ENCODE results near the gene MRC2.
A peak's percentile ranks its signal among the peaks of the same experiment; 100 is the strongest.

MRC2 gene

DNA sequence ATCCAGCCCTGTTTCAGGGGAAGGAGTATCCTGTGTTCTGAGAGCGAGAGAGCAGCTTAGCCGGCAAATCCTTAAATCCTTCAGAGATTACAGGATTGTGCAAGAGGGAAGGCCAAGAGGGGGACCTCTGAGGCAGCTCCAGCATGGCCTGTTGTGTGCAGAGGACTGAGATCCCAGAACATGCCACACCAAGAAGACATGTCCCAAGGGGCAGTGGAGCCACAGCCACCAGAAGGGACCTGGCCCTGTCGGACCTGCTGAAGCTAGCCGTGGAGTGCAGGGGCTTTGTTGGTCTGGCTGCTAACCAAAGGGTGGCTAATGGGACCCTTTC lies 1.6 kb upstream of the MRC2 start:
- TF ChIP-seq EGR1 (IDR thresholded peaks at IDR 0.05) = no peak
- no peak for TF ChIP-seq TCF12 (IDR thresholded peaks at IDR 0.05; ENCODE audit: low read depth)
- TF ChIP-seq TEAD4 (IDR thresholded peaks at IDR 0.05) = no peak
- TF ChIP-seq, protein P1, sequence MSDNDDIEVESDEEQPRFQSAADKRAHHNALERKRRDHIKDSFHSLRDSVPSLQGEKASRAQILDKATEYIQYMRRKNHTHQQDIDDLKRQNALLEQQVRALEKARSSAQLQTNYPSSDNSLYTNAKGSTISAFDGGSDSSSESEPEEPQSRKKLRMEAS (IDR thresholded peaks at IDR 0.05) = no peak
- TF ChIP-seq NFIC (IDR thresholded peaks at IDR 0.05) = no peak
- TF ChIP-seq, protein P2, sequence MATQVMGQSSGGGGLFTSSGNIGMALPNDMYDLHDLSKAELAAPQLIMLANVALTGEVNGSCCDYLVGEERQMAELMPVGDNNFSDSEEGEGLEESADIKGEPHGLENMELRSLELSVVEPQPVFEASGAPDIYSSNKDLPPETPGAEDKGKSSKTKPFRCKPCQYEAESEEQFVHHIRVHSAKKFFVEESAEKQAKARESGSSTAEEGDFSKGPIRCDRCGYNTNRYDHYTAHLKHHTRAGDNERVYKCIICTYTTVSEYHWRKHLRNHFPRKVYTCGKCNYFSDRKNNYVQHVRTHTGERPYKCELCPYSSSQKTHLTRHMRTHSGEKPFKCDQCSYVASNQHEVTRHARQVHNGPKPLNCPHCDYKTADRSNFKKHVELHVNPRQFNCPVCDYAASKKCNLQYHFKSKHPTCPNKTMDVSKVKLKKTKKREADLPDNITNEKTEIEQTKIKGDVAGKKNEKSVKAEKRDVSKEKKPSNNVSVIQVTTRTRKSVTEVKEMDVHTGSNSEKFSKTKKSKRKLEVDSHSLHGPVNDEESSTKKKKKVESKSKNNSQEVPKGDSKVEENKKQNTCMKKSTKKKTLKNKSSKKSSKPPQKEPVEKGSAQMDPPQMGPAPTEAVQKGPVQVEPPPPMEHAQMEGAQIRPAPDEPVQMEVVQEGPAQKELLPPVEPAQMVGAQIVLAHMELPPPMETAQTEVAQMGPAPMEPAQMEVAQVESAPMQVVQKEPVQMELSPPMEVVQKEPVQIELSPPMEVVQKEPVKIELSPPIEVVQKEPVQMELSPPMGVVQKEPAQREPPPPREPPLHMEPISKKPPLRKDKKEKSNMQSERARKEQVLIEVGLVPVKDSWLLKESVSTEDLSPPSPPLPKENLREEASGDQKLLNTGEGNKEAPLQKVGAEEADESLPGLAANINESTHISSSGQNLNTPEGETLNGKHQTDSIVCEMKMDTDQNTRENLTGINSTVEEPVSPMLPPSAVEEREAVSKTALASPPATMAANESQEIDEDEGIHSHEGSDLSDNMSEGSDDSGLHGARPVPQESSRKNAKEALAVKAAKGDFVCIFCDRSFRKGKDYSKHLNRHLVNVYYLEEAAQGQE (IDR thresholded peaks at IDR 0.05; ENCODE audit: low read depth) = no peak
- TF ChIP-seq FOXM1 (IDR thresholded peaks at IDR 0.05; ENCODE audit: borderline replicate concordance, low read depth) = no peak
- no peak for TF ChIP-seq CEBPB (IDR thresholded peaks at IDR 0.05)

DNA sequence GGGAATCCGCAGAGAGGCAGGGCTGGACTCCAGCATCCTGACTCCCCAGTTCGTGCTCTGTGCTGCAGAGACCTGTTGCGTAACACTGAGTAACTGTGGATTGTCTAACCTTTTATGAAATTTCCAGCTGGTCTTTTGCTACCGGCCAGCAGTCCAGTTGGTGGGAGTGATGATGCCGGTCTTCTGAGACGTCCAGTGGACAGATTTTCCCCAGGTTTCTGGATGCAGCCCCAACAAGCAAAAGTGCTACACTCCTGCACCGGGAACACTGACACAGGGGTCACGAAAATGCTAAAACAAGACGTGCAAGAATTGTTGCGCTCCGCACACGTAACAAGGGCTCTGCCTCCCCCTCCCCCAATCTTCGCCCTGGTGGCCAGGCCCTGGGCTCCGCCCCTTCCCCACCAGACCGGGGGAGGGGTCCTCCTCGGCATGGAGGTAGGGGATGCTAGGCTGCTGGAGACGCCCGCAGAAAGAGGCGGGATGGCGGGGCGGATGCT lies 701 bp upstream of the MRC2 start:
- TF ChIP-seq NFIC (IDR thresholded peaks at IDR 0.05) (no peak), ZBTB7A (IDR thresholded peaks at IDR 0.05; ENCODE audit: low read depth) (peak; percentile 42; the same call in 1 of the 2 replicates), TEAD4 (IDR thresholded peaks at IDR 0.05) (no peak), CREB1 (IDR thresholded peaks at IDR 0.05; ENCODE audit: low read depth) (0 out of 2 replicates have a peak, but pooled peaks have one; percentile 23), TCF12 (IDR thresholded peaks at IDR 0.05; ENCODE audit: low read depth) (no peak), FOXM1 (IDR thresholded peaks at IDR 0.05; ENCODE audit: borderline replicate concordance, low read depth) (no peak), RAD21 (IDR thresholded peaks at IDR 0.05; ENCODE audit: low read depth) (no peak), TAF1 (IDR thresholded peaks at IDR 0.05; ENCODE audit: low read depth) (no peak), CEBPB (IDR thresholded peaks at IDR 0.05) (peak; percentile 98), EP300 (IDR thresholded peaks at IDR 0.05; ENCODE audit: borderline replicate concordance) (0 out of 2 replicates have a peak, but pooled peaks have one; percentile 38)
- TF ChIP-seq, protein P3, sequence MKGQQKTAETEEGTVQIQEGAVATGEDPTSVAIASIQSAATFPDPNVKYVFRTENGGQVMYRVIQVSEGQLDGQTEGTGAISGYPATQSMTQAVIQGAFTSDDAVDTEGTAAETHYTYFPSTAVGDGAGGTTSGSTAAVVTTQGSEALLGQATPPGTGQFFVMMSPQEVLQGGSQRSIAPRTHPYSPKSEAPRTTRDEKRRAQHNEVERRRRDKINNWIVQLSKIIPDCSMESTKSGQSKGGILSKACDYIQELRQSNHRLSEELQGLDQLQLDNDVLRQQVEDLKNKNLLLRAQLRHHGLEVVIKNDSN (IDR thresholded peaks at IDR 0.05) = no peak
- TF ChIP-seq, protein P2 (IDR thresholded peaks at IDR 0.05; ENCODE audit: low read depth) = no peak

DNA sequence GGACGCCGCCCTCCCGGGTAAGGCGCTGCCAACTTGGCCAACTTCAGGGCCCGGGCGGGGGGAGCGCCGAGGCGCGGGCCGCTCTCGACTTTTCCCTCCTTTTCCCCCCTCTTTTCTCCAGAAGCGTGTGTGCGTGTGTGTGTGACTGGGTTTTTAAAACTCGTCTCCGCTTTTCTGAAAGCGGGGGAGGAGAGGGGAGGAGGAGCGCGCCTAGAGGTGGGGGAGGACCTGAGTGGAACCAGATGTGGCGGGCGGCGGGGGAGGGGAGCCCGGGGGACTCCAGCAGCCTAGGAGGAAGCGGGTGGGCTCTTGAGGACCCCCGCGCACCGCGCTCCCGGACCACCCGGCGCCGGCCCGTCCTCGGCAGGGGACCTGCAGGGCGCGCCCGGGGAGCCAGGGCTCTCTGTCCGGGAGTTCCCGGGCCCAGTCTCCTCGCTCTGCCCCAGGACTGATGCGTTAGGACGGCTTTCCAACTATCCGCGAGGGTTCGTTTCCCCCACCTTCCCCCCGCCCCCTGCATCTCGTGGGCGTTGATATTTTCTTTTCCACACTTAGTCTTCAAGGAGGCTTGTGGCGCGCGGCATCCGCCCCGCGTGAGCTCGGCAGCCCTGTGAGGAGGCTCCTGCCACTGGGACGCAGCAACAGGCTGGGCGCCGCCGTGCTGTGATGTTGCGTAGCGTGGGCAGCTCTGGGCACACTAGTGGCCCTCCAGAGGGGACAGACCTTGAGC lies 599 bp downstream of the MRC2 start:
- TF ChIP-seq ZBTB7A (IDR thresholded peaks at IDR 0.05; ENCODE audit: low read depth) (0 out of 2 replicates have a peak, but pooled peaks have one; percentile 4), EGR1 (IDR thresholded peaks at IDR 0.05) (peak; percentile 43)
- TF ChIP-seq, protein P1 (IDR thresholded peaks at IDR 0.05) = no peak

DNA sequence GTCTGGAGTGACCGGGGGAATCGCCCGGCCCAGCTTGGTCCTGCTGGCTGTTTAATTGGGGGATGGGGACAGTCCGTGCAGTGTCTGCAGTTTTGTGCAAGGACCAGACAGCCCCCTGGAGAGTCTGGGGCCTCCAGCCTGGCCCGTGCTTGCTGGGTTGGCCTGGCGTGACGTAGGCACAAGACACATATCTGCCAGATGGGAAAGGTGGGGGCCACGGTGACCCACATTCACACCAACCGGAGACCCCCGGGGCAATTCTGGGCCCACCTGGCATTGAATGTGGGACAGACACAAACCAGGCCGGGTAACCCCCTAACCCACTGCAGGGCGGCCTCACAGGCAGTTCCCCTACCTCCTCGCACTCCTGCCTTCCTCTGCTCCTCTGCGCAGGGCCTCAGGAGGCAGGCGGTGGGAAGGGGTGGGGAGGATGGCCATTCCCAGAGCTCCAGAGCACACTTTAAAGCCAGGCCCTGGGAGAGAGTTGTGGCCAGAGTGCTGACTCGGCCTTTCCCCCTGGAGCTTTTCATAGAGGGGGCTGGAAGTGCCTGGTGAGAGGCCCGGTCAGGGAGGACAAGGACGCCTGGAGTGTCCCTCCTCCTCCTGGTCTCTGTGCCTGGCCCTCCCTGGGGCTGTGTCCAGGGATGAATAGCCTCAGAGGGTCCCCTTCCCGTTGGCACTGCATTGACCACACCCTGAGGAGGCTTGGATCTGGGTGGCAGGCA lies 1.5 kb downstream of the MRC2 start:
- no peak for TF ChIP-seq TCF12 (IDR thresholded peaks at IDR 0.05; ENCODE audit: low read depth)
- TF ChIP-seq, protein P2 (IDR thresholded peaks at IDR 0.05; ENCODE audit: low read depth) = no peak
- no peak for TF ChIP-seq TAF1 (IDR thresholded peaks at IDR 0.05; ENCODE audit: low read depth)
- no peak for TF ChIP-seq CEBPB (IDR thresholded peaks at IDR 0.05)
- TF ChIP-seq, protein P1 (IDR thresholded peaks at IDR 0.05) = no peak
- TF ChIP-seq, protein P3 (IDR thresholded peaks at IDR 0.05) = no peak
